HepG2 (cell line): ENCODE data around the gene BLVRA. TPM values are rescaled to one million over a fixed set of nuclear protein-coding genes. Genes with fewer than 3 reads are reported as not detected.
A peak's percentile ranks its signal among the peaks of the same experiment; 100 is the strongest.

Experiments used
- AFF4 ChIP-seq: sonication (generic); formaldehyde crosslinking; IDR thresholded peaks from 2 replicates; pipeline ENCODE4 v1.4.0; 2020; ENCODE audit warnings: missing genetic modification reagents
- ATAD3A ChIP-seq: sonication (generic); formaldehyde crosslinking; IDR thresholded peaks from 2 replicates; pipeline ENCODE4 v1.4.0; 2020; ENCODE audit warnings: missing genetic modification reagents
- DPF2 ChIP-seq: sonication (generic); formaldehyde crosslinking; IDR thresholded peaks from 2 replicates; pipeline ENCODE4 v1.4.0; 2020; ENCODE audit warnings: mild to moderate bottlenecking, low read depth, missing genetic modification reagents, borderline replicate concordance
- DZIP1 ChIP-seq: sonication (generic); formaldehyde crosslinking; IDR thresholded peaks from 2 replicates; pipeline ENCODE4 v1.5.0; 2020; ENCODE audit warnings: mild to moderate bottlenecking, missing genetic modification reagents
- GZF1 ChIP-seq: sonication (generic); formaldehyde crosslinking; IDR thresholded peaks from 2 replicates; pipeline ENCODE4 v1.5.1; 2020; ENCODE audit warnings: mild to moderate bottlenecking, missing genetic modification reagents
- ISL2 ChIP-seq: sonication (generic); formaldehyde crosslinking; IDR thresholded peaks from 2 replicates; pipeline ENCODE4 v1.5.0; 2020; ENCODE audit warnings: missing genetic modification reagents
- MTF1 ChIP-seq: sonication (generic); formaldehyde crosslinking; IDR thresholded peaks from 2 replicates; pipeline ENCODE4 v1.5.0; 2020; ENCODE audit warnings: missing genetic modification reagents
- NCOA5 ChIP-seq: sonication (generic); formaldehyde crosslinking; IDR thresholded peaks from 2 replicates; pipeline ENCODE4 v1.4.0; 2020; ENCODE audit warnings: missing genetic modification reagents
- NR2F2 ChIP-seq: IDR thresholded peaks from 2 replicates; pipeline ENCODE4 v1.6.1; 2012; ENCODE audit warnings: low read depth, inconsistent platforms, borderline replicate concordance
- NR3C1 ChIP-seq: sonication (generic); formaldehyde crosslinking; IDR thresholded peaks from 2 replicates; pipeline ENCODE4 v1.4.0; 2020; ENCODE audit warnings: missing genetic modification reagents
- POLR2A ChIP-seq, 2 experiments: IDR thresholded peaks; 2 replicates each; pipeline ENCODE4 v1.6.1; 2011; ENCODE audit warnings: low read depth in 2 of 2, low read length in 2 of 2, mild to moderate bottlenecking in 1 of 2, moderate library complexity in 1 of 2; ENCODE audit not compliant: insufficient read depth in 1 of 2
- RAD51 ChIP-seq: fragments of 450-650 bp; IDR thresholded peaks from 2 replicates; pipeline ENCODE4 v1.6.1; 2016; ENCODE audit warnings: borderline replicate concordance
- RBFOX2 ChIP-seq: fragments of 200-400 bp; formaldehyde crosslinking; IDR thresholded peaks from 2 replicates; pipeline ENCODE4 v1.6.1; 2017; ENCODE audit warnings: low read depth, mild to moderate bottlenecking, low read length
- TAF1 ChIP-seq: sonication (generic); formaldehyde crosslinking; IDR thresholded peaks from 2 replicates; pipeline ENCODE4 v1.4.0; 2020; ENCODE audit warnings: missing genetic modification reagents
- TCF7 ChIP-seq: sonication (generic); IDR thresholded peaks from 2 replicates; pipeline ENCODE4 v1.6.1; 2016; ENCODE audit warnings: antibody characterized with exemption, low read depth
- ZBTB20 ChIP-seq: sonication (generic); formaldehyde crosslinking; IDR thresholded peaks from 2 replicates; pipeline ENCODE4 v1.8.1; 2023; ENCODE audit warnings: missing genetic modification reagents, low read depth, mild to moderate bottlenecking, borderline replicate concordance
- ZKSCAN8 ChIP-seq: IDR thresholded peaks from 2 replicates; pipeline ENCODE4 v1.6.1; 2016; ENCODE audit warnings: borderline replicate concordance, missing genetic modification reagents, missing compliant biosample characterization
- ZNF263 ChIP-seq: sonication (generic); formaldehyde crosslinking; IDR thresholded peaks from 2 replicates; pipeline ENCODE4 v1.4.0; 2020; ENCODE audit warnings: missing genetic modification reagents
- ZNF337 ChIP-seq: sonication (generic); formaldehyde crosslinking; IDR thresholded peaks from 2 replicates; pipeline ENCODE4 v1.5.1; 2020; ENCODE audit warnings: missing genetic modification reagents, low read depth, mild to moderate bottlenecking, borderline replicate concordance
- ZNF558 ChIP-seq: sonication (generic); formaldehyde crosslinking; IDR thresholded peaks from 2 replicates; pipeline ENCODE4 v1.9.0; 2022; ENCODE audit warnings: mild to moderate bottlenecking, missing genetic modification reagents, borderline replicate concordance
- ZNF629 ChIP-seq: sonication (generic); formaldehyde crosslinking; conservative IDR thresholded peaks from 2 replicates; pipeline ENCODE4 v1.5.0; 2020; ENCODE audit warnings: missing genetic modification reagents
- ZNF800 ChIP-seq: sonication (generic); formaldehyde crosslinking; IDR thresholded peaks from 2 replicates; pipeline ENCODE4 v1.4.0; 2020; ENCODE audit warnings: missing genetic modification reagents
- ZSCAN22 ChIP-seq: sonication (generic); formaldehyde crosslinking; IDR thresholded peaks from 2 replicates; pipeline ENCODE4 v1.4.0; 2020; ENCODE audit warnings: mild to moderate bottlenecking, missing genetic modification reagents
- polyA plus RNA-seq, 8 experiments: library from polyadenylated mRNA; depleted of rRNA in 3 of 8; stranded (reverse) in 7 of 8; unstranded in 1 of 8; fragments of >200 nt; fragmentation: Illumina TruSeq in 4 of 8; extraction: Trizol in 4 of 8; gene quantifications; 2 replicates each; pipeline versions ENCODE4 v1.2.1 to v1.2.3, GENCODE V29; 2011 to 2016; ENCODE audit warnings: low read depth in 4 of 8, missing spikeins in 1 of 8, mixed read lengths in 1 of 8; ENCODE audit not compliant: insufficient read depth in 1 of 8
- total RNA-seq, 5 experiments: library from RNA; depleted of rRNA; stranded (reverse); fragments of >200 nt; fragmentation: Illumina TruSeq; extraction: Trizol; gene quantifications; 2 replicates each; pipeline ENCODE4 v1.2.3, GENCODE V29; 2016; ENCODE audit warnings: low read depth in 1 of 5

The BLVRA gene
- total and polyA plus RNA-seq, 2 of the 13 experiments (the other 11 are each of a cell fraction or from before 2014, with no cell fraction given): 39.2 to 64.2 TPM

- TF ChIP-seq NR3C1 (CRISPR knock-in tag): no peak
- TF ChIP-seq MTF1: no peak
- peak; percentile 26; the same call in 1 of the 2 replicates for TF ChIP-seq GZF1
- TF ChIP-seq ZNF558 (CRISPR knock-in tag): no peak
- no peak for TF ChIP-seq RBFOX2
- peak; percentile 79; the same call in 1 of the 2 replicates for TF ChIP-seq ZBTB20 (CRISPR knock-in tag)
- no peak for TF ChIP-seq ATAD3A (CRISPR knock-in tag)
- TF ChIP-seq TAF1: no peak
- TF ChIP-seq AFF4: no peak
- TF ChIP-seq TCF7: peak; percentile 82
- TF ChIP-seq ZNF629: peak; percentile 38; the same call in 1 of the 2 replicates
- TF ChIP-seq DZIP1 (CRISPR knock-in tag): no peak
- TF ChIP-seq RAD51: no peak
- no peak for TF ChIP-seq ZNF263 (CRISPR knock-in tag)
- no peak for TF ChIP-seq NCOA5 (CRISPR knock-in tag)
- peak; percentile 54; the same call in 1 of the 2 replicates for TF ChIP-seq ISL2 (CRISPR knock-in tag)
- no peak for TF ChIP-seq DPF2 (CRISPR knock-in tag)
- no peak for TF ChIP-seq ZKSCAN8 (CRISPR knock-in tag)
- peak; percentile 40; the same call in 1 of the 2 replicates for TF ChIP-seq NR2F2
- TF ChIP-seq ZNF337 (CRISPR knock-in tag): no peak; the same call in 1 of the 2 replicates
- no peak for TF ChIP-seq ZNF800 (CRISPR knock-in tag)
- 0 out of 2 replicates have a peak, but pooled peaks have one; percentile 58 for TF ChIP-seq ZSCAN22 (CRISPR knock-in tag)
- TF ChIP-seq POLR2A (IDR thresholded peaks at IDR 0.05; ENCODE audit: insufficient read depth in 1 of 2, low read depth in 2 of 2, low read length in 2 of 2): no peak
Observed at GRCh38 chr7:43781726-43782607, 23.5 kb downstream of the BLVRA start (continued).
